ENCODE data around the gene SF3A1. TPM values are rescaled to one million over a fixed set of nuclear protein-coding genes. Genes with fewer than 3 reads are reported as not detected.

The SF3A1 gene
- total and polyA plus RNA-seq, 2 of the 13 experiments (the other 11 are each of a cell fraction or from before 2014, with no cell fraction given): 10.0 to 22.0 TPM

- TF ChIP-seq MZF1 (CRISPR knock-in tag; IDR thresholded peaks at IDR 0.05; ENCODE audit: borderline replicate concordance): no peak
These were observed 14.0 kb upstream of the SF3A1 start (continued) for GRCh38 chr22:30370641-30371230.

- ChIA-PET CTCF (ENCODE audit: low intra/inter-chr PET ratio, low total read pairs) (no interaction called here), POLR2A (no interaction called here)
- ATAC-seq (no peak), DNase-seq (ENCODE audit: low spot score) (no peak), FAIRE-seq (no peak)
- intact Hi-C loops (cut with micrococcal nuclease; ENCODE audit: unreplicated experiment): no loop called here
- H2AFZ ChIP-seq (ENCODE audit: low read length): no peak overlapping the region
- BruUV-seq (replicated peaks): no TSS peak
- no peaks in the 10 kb centered on the region for H3K27me3 ChIP-seq (ENCODE audit: control insufficient read depth in 1 of 2, insufficient read depth in 2 of 2, low read length in 2 of 2)
- H3K36me3 ChIP-seq (replicated peaks in 1 of 2; ENCODE audit: control insufficient read depth in 1 of 2, insufficient read depth in 2 of 2, low read length in 2 of 2): no peaks in the 10 kb centered on the region; a peak in 1 of 5 replicates
- 93% methylated on average over 5 of the region's 9 CpGs for WGBS (ENCODE audit: low lambda C conversion rate)
- no peaks in the 10 kb centered on the region for H3K4me1 ChIP-seq (ENCODE audit: insufficient read depth, low read length)
- H3K79me2 ChIP-seq (ENCODE audit: insufficient read depth, low read length): no peaks in the 10 kb centered on the region
- no peak overlapping the region for H3K4me2 ChIP-seq (ENCODE audit: low read depth, low read length)
- no peak overlapping the region for H3K4me3 ChIP-seq (replicated peaks in 1 of 3; ENCODE audit: insufficient read depth in 1 of 3, low read depth in 2 of 3, low read length in 3 of 3)
- H3K9me3 ChIP-seq (ENCODE audit: low read length): no peaks in the 10 kb centered on the region
- no peak overlapping the region for H3K9ac ChIP-seq (ENCODE audit: insufficient read depth, low read depth, low read length)
- no peaks in the 10 kb centered on the region for H4K20me1 ChIP-seq (ENCODE audit: insufficient read depth, low read length)
- in situ Hi-C loops (cut with HindIII; ENCODE audit: extremely low pct_ligation_motif_present, low pct_unique_long_range_greater_than_20kb): no loop called here
- H3K27ac ChIP-seq (ENCODE audit: extremely low read length, insufficient read depth, low read length): no peak overlapping the region
- no peak for TF ChIP-seq ZNF20 (CRISPR knock-in tag; IDR thresholded peaks at IDR 0.05)
- no peak for TF ChIP-seq AGO1 (IDR thresholded peaks at IDR 0.05; ENCODE audit: low read depth, low read length, poor library complexity, severe bottlenecking)
- no peak for TF ChIP-seq PBX2 (CRISPR knock-in tag; IDR thresholded peaks at IDR 0.05)
- no peak for TF ChIP-seq AKAP8 (CRISPR knock-in tag; IDR thresholded peaks at IDR 0.05)
- TF ChIP-seq ZNF775 (CRISPR knock-in tag; IDR thresholded peaks at IDR 0.05; ENCODE audit: borderline replicate concordance): no peak
- no peak for TF ChIP-seq HIC2 (CRISPR knock-in tag; IDR thresholded peaks at IDR 0.05; ENCODE audit: low read depth)
- TF ChIP-seq FOXK2 (IDR thresholded peaks at IDR 0.05): no peak
- no peak for TF ChIP-seq ZNF318 (CRISPR knock-in tag; IDR thresholded peaks at IDR 0.05)
- no peak for TF ChIP-seq ZNF766 (CRISPR knock-in tag; IDR thresholded peaks at IDR 0.05; ENCODE audit: borderline replicate concordance)
- TF ChIP-seq KAT8 (CRISPR knock-in tag; IDR thresholded peaks at IDR 0.05): no peak
- no peak for TF ChIP-seq FIP1L1 (IDR thresholded peaks at IDR 0.05; ENCODE audit: borderline replicate concordance, insufficient read depth, low read depth, low read length)
- no peak for TF ChIP-seq GATAD2A (CRISPR knock-in tag; IDR thresholded peaks at IDR 0.05)
These were observed 11.7 kb upstream of the SF3A1 start for GRCh38 chr22:30368420-30368819.
